HCT116 (cell line): ENCODE data around the gene QRICH1.

Experiments used
- CEBPB ChIP-seq: IDR thresholded peaks from 2 replicates; pipeline ENCODE4 v1.6.1; 2012; ENCODE audit warnings: low read depth
- EZH2 ChIP-seq: fragments of 200-600 bp; sonication (generic); IDR thresholded peaks from 2 replicates; pipeline ENCODE4 v1.6.1; 2017; ENCODE audit warnings: antibody characterized with exemption, mixed run types
- POLR2A ChIP-seq: IDR thresholded peaks from 2 replicates; pipeline ENCODE4 v1.7.0; 2011; ENCODE audit warnings: borderline replicate concordance; ENCODE audit not compliant: insufficient read depth, insufficient read length; ENCODE audit errors: extremely low read depth
- POLR2AphosphoS5 ChIP-seq: IDR thresholded peaks from 2 replicates; pipeline ENCODE4 v1.6.1; 2011; ENCODE audit warnings: mild to moderate bottlenecking, low read depth, low read length, moderate library complexity
- RAD21 ChIP-seq: IDR thresholded peaks from 2 replicates; pipeline ENCODE4 v1.6.1; 2012; ENCODE audit warnings: low read depth, mild to moderate bottlenecking
- SP1 ChIP-seq: IDR thresholded peaks from 2 replicates; pipeline ENCODE4 v1.6.1; 2012; ENCODE audit warnings: low read depth
- ZFX ChIP-seq: fragments of 450-650 bp; IDR thresholded peaks from 2 replicates; pipeline ENCODE4 v1.6.1; 2017
- ZNF274 ChIP-seq: fragments of 200-500 bp; sonication (Bioruptor generic); IDR thresholded peaks from 2 replicates; pipeline ENCODE4 v1.6.1; 2014; ENCODE audit warnings: mild to moderate bottlenecking, low read depth, low read length, inconsistent platforms
- TF ChIP-seq, protein P1 (sequence below), 3 experiments: fragments of 200-600 bp in 1 of 3; sonication (generic) in 1 of 3; IDR thresholded peaks in 2 of 3; conservative IDR thresholded peaks in 1 of 3; 2 replicates each; pipeline ENCODE4 v1.5.1; 2012 to 2017; ENCODE audit warnings: low read depth in 2 of 3, low read length in 2 of 3, antibody characterized with exemption in 1 of 3, borderline replicate concordance in 1 of 3, control low read depth in 1 of 3, mild to moderate bottlenecking in 1 of 3, mixed read lengths in 1 of 3, mixed run types in 1 of 3, moderate library complexity in 1 of 3; ENCODE audit not compliant: insufficient read depth in 1 of 3
- TF ChIP-seq, protein P2 (sequence below): IDR thresholded peaks from 2 replicates; pipeline ENCODE4 v1.6.1; 2012
- TF ChIP-seq, protein P3 (sequence below): IDR thresholded peaks from 2 replicates; pipeline ENCODE4 v1.6.1; 2012

DNA sequence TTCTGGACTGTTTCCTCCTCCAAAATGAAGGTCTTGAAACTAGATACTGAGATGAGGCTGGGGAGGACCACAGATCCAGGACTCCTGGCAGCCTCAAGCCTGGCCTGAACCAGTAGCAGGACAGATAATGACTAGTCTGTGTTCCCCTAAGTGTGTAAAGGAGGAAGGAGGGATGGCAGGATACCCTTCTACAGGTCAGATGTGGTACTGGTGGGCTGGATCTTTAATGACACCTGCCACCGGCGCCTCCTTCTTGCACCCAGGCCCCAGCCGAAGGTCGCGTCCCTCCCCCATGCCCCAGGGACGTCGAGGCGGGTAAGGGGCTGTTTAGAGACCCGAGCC is 26.2 kb upstream of the QRICH1 start:
- TF ChIP-seq POLR2A (no peak), CEBPB (no peak), POLR2AphosphoS5 (no peak), EZH2 (no peak), ZNF274 (no peak), RAD21 (no peak), ZFX (no peak), SP1 (no peak)
- TF ChIP-seq, protein P1, sequence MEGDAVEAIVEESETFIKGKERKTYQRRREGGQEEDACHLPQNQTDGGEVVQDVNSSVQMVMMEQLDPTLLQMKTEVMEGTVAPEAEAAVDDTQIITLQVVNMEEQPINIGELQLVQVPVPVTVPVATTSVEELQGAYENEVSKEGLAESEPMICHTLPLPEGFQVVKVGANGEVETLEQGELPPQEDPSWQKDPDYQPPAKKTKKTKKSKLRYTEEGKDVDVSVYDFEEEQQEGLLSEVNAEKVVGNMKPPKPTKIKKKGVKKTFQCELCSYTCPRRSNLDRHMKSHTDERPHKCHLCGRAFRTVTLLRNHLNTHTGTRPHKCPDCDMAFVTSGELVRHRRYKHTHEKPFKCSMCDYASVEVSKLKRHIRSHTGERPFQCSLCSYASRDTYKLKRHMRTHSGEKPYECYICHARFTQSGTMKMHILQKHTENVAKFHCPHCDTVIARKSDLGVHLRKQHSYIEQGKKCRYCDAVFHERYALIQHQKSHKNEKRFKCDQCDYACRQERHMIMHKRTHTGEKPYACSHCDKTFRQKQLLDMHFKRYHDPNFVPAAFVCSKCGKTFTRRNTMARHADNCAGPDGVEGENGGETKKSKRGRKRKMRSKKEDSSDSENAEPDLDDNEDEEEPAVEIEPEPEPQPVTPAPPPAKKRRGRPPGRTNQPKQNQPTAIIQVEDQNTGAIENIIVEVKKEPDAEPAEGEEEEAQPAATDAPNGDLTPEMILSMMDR (IDR thresholded peaks at IDR 0.05 in 2 of 3, conservative IDR thresholded peaks at IDR 0.05 in 1 of 3; ENCODE audit: borderline replicate concordance in 1 of 3, insufficient read depth in 1 of 3, low read depth in 2 of 3, low read length in 2 of 3), result no peak
- TF ChIP-seq, protein P2, sequence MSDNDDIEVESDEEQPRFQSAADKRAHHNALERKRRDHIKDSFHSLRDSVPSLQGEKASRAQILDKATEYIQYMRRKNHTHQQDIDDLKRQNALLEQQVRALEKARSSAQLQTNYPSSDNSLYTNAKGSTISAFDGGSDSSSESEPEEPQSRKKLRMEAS, result no peak
- TF ChIP-seq, protein P3, sequence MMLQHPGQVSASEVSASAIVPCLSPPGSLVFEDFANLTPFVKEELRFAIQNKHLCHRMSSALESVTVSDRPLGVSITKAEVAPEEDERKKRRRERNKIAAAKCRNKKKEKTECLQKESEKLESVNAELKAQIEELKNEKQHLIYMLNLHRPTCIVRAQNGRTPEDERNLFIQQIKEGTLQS, result no peak
